ENCODE data around the gene ANXA6.

ANXA6 gene

DNA sequence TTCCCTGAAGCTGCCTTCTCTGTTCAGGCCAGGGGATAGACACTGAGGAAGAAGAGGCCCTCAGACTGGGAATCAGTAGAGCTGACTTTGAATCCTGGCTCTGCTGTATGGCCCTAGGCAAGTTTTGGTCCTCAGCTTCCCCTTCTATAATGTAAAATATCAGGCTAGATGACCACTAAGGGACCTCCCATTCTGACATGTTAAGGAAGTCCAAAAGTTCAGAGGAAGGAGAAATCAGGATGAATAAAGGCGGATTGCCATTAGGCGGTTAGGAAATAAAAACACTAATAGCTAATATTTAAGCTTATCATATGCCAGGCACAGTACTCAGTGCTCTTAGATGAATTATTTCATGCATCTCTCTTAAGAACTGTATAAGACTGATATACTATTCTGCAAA, 67.9 kb downstream of the ANXA6 start:
- Histone ChIP-seq H3K79me2 (ENCODE audit: insufficient read depth, low read depth) (no peaks in the 10 kb centered on the region), H3K27me3 (ENCODE audit: insufficient read depth, low read depth) (no peaks in the 10 kb centered on the region), H2AFZ (ENCODE audit: low read depth) (no peak overlapping the region), H3K4me3 (IDR thresholded peaks at IDR 0.05; ENCODE audit: insufficient read depth, low read depth, low read length) (no peak overlapping the region), H3K4me1 (ENCODE audit: low read depth, poor library complexity, severe bottlenecking) (peaks cover 50% of the 10 kb centered on the region), H3K27ac (no peak overlapping the region), H3K9ac (no peak overlapping the region), H3K36me3 (ENCODE audit: insufficient read depth) (no peaks in the 10 kb centered on the region), H3K4me2 (no peak overlapping the region), H4K20me1 (ENCODE audit: insufficient read depth) (no peaks in the 10 kb centered on the region)
- TF ChIP-seq, protein P1, sequence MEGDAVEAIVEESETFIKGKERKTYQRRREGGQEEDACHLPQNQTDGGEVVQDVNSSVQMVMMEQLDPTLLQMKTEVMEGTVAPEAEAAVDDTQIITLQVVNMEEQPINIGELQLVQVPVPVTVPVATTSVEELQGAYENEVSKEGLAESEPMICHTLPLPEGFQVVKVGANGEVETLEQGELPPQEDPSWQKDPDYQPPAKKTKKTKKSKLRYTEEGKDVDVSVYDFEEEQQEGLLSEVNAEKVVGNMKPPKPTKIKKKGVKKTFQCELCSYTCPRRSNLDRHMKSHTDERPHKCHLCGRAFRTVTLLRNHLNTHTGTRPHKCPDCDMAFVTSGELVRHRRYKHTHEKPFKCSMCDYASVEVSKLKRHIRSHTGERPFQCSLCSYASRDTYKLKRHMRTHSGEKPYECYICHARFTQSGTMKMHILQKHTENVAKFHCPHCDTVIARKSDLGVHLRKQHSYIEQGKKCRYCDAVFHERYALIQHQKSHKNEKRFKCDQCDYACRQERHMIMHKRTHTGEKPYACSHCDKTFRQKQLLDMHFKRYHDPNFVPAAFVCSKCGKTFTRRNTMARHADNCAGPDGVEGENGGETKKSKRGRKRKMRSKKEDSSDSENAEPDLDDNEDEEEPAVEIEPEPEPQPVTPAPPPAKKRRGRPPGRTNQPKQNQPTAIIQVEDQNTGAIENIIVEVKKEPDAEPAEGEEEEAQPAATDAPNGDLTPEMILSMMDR (conservative IDR thresholded peaks at IDR 0.05; ENCODE audit: low read depth, low read length) = no peak

DNA sequence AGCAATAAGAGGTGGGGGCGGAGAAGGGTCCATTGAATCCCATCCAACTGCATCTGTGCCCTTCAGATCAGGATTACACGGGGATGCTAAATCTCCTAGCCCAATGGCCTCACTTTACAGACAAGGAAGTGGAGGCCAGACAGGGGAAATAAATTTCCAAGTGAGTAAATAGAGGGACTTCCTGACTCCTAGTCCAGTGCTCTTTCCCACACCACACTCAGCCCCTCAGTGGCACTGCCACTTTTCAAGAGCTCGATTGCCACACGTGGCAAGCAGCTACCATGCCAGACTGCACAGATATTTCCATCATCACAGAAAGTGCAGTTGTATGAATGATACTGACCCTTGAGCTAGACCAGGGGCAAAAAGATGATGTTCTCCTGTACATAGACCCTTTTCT, 68.6 kb downstream of the ANXA6 start:
- H3K4me1 ChIP-seq (ENCODE audit: low read depth, poor library complexity, severe bottlenecking) = peaks cover 48% of the 10 kb centered on the region
- no peak overlapping the region for H3K27ac ChIP-seq
- no peak overlapping the region for H2AFZ ChIP-seq (ENCODE audit: low read depth)
- no peak overlapping the region for H3K9ac ChIP-seq
- no peaks in the 10 kb centered on the region for H3K27me3 ChIP-seq (ENCODE audit: insufficient read depth, low read depth)
- H3K79me2 ChIP-seq (ENCODE audit: insufficient read depth, low read depth) = no peaks in the 10 kb centered on the region
- no peak overlapping the region for H3K4me3 ChIP-seq (IDR thresholded peaks at IDR 0.05; ENCODE audit: insufficient read depth, low read depth, low read length)
- H3K4me2 ChIP-seq = no peak overlapping the region
- TF ChIP-seq, protein P1 (conservative IDR thresholded peaks at IDR 0.05; ENCODE audit: low read depth, low read length) = no peak
- no peaks in the 10 kb centered on the region for H3K36me3 ChIP-seq (ENCODE audit: insufficient read depth)
- H4K20me1 ChIP-seq (ENCODE audit: insufficient read depth) = no peaks in the 10 kb centered on the region

DNA sequence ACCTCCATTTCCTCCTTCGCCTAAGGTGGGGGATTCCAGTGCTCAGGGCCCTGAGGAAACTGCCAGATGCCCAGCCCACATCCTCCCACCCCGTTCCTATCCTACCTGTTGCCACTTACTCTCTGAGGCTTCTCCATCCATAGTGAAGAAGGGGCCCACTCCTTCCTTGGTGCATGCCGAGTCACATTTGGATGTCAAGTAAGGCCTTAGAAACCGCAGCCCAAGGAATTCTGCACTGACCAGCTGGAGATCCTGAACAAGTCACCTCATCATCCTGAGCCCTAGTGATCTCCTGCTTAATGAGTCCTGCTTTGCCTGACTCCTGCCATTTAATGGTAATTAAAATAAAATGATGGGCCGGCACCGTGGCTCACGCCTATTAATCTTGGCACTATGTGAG, 70.1 kb downstream of the ANXA6 start:
- H3K27me3 ChIP-seq (ENCODE audit: insufficient read depth, low read depth) = no peaks in the 10 kb centered on the region
- peak overlapping the region; percentile 41; the same call in 1 of the 2 replicates for H2AFZ ChIP-seq (ENCODE audit: low read depth)
- H3K27ac ChIP-seq = no peak overlapping the region
- H3K79me2 ChIP-seq (ENCODE audit: insufficient read depth, low read depth) = peaks cover 2% of the 10 kb centered on the region; the same call in 1 of the 2 replicates
- H3K9ac ChIP-seq = peak overlapping the region; percentile 39; the same call in 1 of the 2 replicates
- TF ChIP-seq, protein P1 (conservative IDR thresholded peaks at IDR 0.05; ENCODE audit: low read depth, low read length) = no peak
- H3K36me3 ChIP-seq (ENCODE audit: insufficient read depth) = no peaks in the 10 kb centered on the region
- H3K4me3 ChIP-seq (IDR thresholded peaks at IDR 0.05; ENCODE audit: insufficient read depth, low read depth, low read length) = no peak overlapping the region
- no peaks in the 10 kb centered on the region for H4K20me1 ChIP-seq (ENCODE audit: insufficient read depth)
- H3K4me2 ChIP-seq = peak overlapping the region; percentile 81; the same call in 1 of the 2 replicates
- H3K4me1 ChIP-seq (ENCODE audit: low read depth, poor library complexity, severe bottlenecking) = peaks cover 46% of the 10 kb centered on the region

DNA sequence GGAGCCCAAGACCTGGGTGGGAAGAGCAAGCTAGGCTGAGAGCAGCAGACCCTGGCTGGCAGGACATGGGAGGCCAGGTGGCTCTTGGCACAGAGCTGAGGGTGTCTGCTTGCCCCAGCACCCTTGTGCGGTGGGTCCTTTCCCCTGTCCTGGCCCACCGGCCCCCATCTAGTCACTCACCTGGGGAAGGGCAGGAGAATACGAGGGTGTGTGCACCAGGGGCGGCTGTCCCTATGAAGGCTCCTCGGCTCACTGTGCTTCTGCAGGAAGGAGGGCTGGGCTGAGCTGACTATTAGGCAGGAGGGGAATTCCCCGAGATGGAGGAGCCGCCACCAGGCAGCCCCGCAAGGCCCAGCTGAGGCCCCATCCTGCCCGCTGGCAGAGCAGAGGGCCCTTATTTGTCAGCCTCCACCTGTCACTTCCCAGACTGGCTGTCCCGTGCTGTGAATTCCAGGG, 70.6 kb downstream of the ANXA6 start:
- Histone ChIP-seq H3K79me2 (ENCODE audit: insufficient read depth, low read depth) (peaks cover 6% of the 10 kb centered on the region; the same call in 1 of the 2 replicates), H3K27me3 (ENCODE audit: insufficient read depth, low read depth) (no peaks in the 10 kb centered on the region), H3K4me1 (ENCODE audit: low read depth, poor library complexity, severe bottlenecking) (peaks cover 52% of the 10 kb centered on the region), H3K27ac (peak overlapping the region; percentile 81; the same call in 1 of the 2 replicates), H2AFZ (ENCODE audit: low read depth) (peak overlapping the region; percentile 41; the same call in 1 of the 2 replicates), H3K4me3 (IDR thresholded peaks at IDR 0.05; ENCODE audit: insufficient read depth, low read depth, low read length) (no peak overlapping the region), H3K9ac (peak overlapping the region; percentile 39; the same call in 1 of the 2 replicates), H3K4me2 (peak overlapping the region; percentile 81), H3K36me3 (ENCODE audit: insufficient read depth) (no peaks in the 10 kb centered on the region), H4K20me1 (ENCODE audit: insufficient read depth) (no peaks in the 10 kb centered on the region)
- TF ChIP-seq, protein P1 (conservative IDR thresholded peaks at IDR 0.05; ENCODE audit: low read depth, low read length) = no peak
